Hepatocyte (in vitro differentiated cells): ENCODE measurements around the gene YEATS2.

Experiments used
- EZH2 ChIP-seq: fragments of 200-600 bp; sonication (generic); IDR thresholded peaks from 2 replicates; pipeline ENCODE4 v1.6.1; 2016; ENCODE audit warnings: antibody characterized with exemption, mild to moderate bottlenecking, borderline replicate concordance
- TF ChIP-seq, protein P1 (sequence below): fragments of 200-600 bp; sonication (generic); IDR thresholded peaks from 2 replicates; pipeline ENCODE4 v1.5.1; 2016; ENCODE audit warnings: antibody characterized with exemption, mild to moderate bottlenecking; ENCODE audit not compliant: poor library complexity

GRCh38 chr3:183650554-183650953, 47.0 kb upstream of the YEATS2 start:
- TF ChIP-seq EZH2: no peak
- TF ChIP-seq, protein P1, sequence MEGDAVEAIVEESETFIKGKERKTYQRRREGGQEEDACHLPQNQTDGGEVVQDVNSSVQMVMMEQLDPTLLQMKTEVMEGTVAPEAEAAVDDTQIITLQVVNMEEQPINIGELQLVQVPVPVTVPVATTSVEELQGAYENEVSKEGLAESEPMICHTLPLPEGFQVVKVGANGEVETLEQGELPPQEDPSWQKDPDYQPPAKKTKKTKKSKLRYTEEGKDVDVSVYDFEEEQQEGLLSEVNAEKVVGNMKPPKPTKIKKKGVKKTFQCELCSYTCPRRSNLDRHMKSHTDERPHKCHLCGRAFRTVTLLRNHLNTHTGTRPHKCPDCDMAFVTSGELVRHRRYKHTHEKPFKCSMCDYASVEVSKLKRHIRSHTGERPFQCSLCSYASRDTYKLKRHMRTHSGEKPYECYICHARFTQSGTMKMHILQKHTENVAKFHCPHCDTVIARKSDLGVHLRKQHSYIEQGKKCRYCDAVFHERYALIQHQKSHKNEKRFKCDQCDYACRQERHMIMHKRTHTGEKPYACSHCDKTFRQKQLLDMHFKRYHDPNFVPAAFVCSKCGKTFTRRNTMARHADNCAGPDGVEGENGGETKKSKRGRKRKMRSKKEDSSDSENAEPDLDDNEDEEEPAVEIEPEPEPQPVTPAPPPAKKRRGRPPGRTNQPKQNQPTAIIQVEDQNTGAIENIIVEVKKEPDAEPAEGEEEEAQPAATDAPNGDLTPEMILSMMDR: no peak
